Gastrocnemius medialis (tissue), 4 donors: ENCODE data around the gene ATP1B1. TPM values are rescaled to one million over a fixed set of nuclear protein-coding genes. Genes with fewer than 3 reads are reported as not detected.

Source experiments
- ATAC-seq, 2 donors: fragments of 150-250 bp; one replicate each; pipeline ENCODE4 v1.9.1; 2016
- DNase-seq, 2 donors: peaks; one replicate each; pipeline ENCODE4 v3.0.0-alpha.2; 2019
- H3K27ac ChIP-seq, 4 donors: fragments of 200-600 bp; sonication (generic); 1 replicate in 1 of 4; 2 replicates in 3 of 4; pipeline ENCODE4 v1.5.1; 2016 to 2018; ENCODE audit warnings: mild to moderate bottlenecking in 2 of 4, moderate library complexity in 1 of 4
- H3K27me3 ChIP-seq, 3 donors: fragments of 200-600 bp; sonication (generic) in 2 of 3; 1 replicate in 1 of 3; 2 replicates in 2 of 3; pipeline versions ENCODE4 v1.5.1 to v1.6.0; 2016 to 2019; ENCODE audit warnings: mild to moderate bottlenecking in 1 of 3, moderate library complexity in 1 of 3
- H3K36me3 ChIP-seq, 2 donors: fragments of 200-600 bp; sonication (generic) in 1 of 2; one replicate each; pipeline ENCODE4 v1.5.1; 2017 to 2018
- H3K4me1 ChIP-seq, 2 donors: fragments of 200-600 bp; sonication (generic) in 1 of 2; one replicate each; pipeline ENCODE4 v1.5.1; 2016 to 2017; ENCODE audit warnings: mild to moderate bottlenecking in 2 of 2
- H3K4me3 ChIP-seq, 4 donors: fragments of 200-600 bp; sonication (generic) in 3 of 4; 1 replicate in 1 of 4; 2 replicates in 3 of 4; pipeline ENCODE4 v1.5.1; 2016 to 2019; ENCODE audit warnings: mild to moderate bottlenecking in 2 of 4
- H3K9me3 ChIP-seq, 3 donors: fragments of 200-600 bp; sonication (generic) in 2 of 3; 1 replicate in 1 of 3; 2 replicates in 2 of 3; pipeline ENCODE4 v1.5.1; 2016 to 2019
- CTCF ChIP-seq, 5 experiments: fragments of 450-650 bp in 3 of 5; fragments of 200-600 bp in 2 of 5; sonication (generic) in 2 of 5; IDR thresholded peaks in 4 of 5; conservative IDR thresholded peaks in 1 of 5; 1 replicate in 4 of 5; 2 replicates in 1 of 5; pipeline ENCODE4 v1.5.1; 2016 to 2019; ENCODE audit warnings: antibody characterized with exemption in 5 of 5, mild to moderate bottlenecking in 3 of 5, moderate library complexity in 3 of 5
- POLR2A ChIP-seq, 2 donors: fragments of 450-650 bp; IDR thresholded peaks; one replicate each; pipeline ENCODE4 v1.6.1; 2017; ENCODE audit warnings: antibody characterized with exemption in 2 of 2, mild to moderate bottlenecking in 2 of 2, moderate library complexity in 2 of 2
- in situ Hi-C, 4 donors: fragments of 200-750 bp; cut with MboI; loops; one replicate each; pipeline versions ENCODE4 v1.15.0 to v1.8.0; 2017; ENCODE audit warnings: low sequenced_read_pairs in 4 of 4
- intact Hi-C: fragments of 100-400 bp; cut with DNase I; formaldehyde crosslinking; loops from one replicate; pipeline ENCODE4 v1.15.1; 2023; ENCODE audit warnings: low total_unique reads
- total RNA-seq, 4 donors: library from RNA; depleted of rRNA; stranded (reverse); fragments of >200 nt; gene quantifications; one replicate each; pipeline versions ENCODE4 v1.1.0 to v1.2.3, GENCODE V29; 2016

The ATP1B1 gene
- total RNA-seq, 4 donors from 2014 or later = 111 to 377 (median 324) TPM

DNA sequence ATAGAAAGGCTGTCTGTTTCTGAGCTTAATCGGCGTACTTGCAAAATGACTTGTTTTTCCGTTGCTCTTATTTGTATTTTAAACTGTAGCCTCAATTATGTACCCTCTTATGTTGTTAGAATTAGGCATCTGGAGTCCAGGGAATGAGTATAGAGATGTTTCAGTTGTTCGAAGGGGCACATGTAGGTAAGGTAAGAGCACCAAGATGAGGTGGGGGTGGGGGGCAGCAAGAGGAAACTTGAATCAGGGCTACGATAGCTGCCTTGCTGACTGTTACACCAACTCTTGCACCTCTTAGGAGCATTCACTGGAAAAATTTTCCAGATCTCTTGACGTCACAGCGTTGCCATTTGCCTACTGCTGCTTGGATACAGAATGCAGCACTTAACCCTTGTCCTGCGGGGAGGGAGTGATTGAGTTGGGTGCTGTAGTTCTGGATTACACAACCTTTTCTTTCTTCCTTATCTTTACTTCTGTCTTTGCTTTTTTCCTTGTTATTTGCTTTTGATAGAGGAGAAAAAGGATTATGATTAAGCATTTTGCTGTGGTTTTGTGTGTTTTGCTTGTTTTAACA is 3.2 kb downstream of the ATP1B1 start:
- Histone ChIP-seq H3K27ac (peak overlapping the region; percentile 93 to 99 (median 96)), H3K4me3 (peak overlapping the region; percentile 65 to 94 (median 77)), H3K4me1 (peaks cover 50% of the 10 kb centered on the region in 2 donors), H3K27me3 (no peaks in the 10 kb centered on the region), H3K9me3 (no peaks in the 10 kb centered on the region), H3K36me3 (peaks cover 0 to 43% of the 10 kb centered on the region in 2 donors)
- DNase-seq (peak; percentile 71 to 82), ATAC-seq (peak; percentile 28 to 36)
- in situ Hi-C loops = loop anchor here (5.0 to 25.0 kb wide), 8 partner anchors 373 to 1172 kb away; partner anchors contain the start of genes SLC19A2 (in 3 of the 4), DCAF6 (in 1 of the 4) and MPC2 (in 1 of the 4)
- intact Hi-C loops = loop anchor here (1.0 to 10.0 kb wide), 4 partner anchors 78 to 785 kb away; partner anchors contain the start of gene SCYL3
- TF ChIP-seq POLR2A (IDR thresholded peaks at IDR 0.05) (peak; percentile 39 to 78), CTCF (IDR thresholded peaks at IDR 0.05 in 4 of 5, conservative IDR thresholded peaks at IDR 0.05 in 1 of 5) (no peak)

DNA sequence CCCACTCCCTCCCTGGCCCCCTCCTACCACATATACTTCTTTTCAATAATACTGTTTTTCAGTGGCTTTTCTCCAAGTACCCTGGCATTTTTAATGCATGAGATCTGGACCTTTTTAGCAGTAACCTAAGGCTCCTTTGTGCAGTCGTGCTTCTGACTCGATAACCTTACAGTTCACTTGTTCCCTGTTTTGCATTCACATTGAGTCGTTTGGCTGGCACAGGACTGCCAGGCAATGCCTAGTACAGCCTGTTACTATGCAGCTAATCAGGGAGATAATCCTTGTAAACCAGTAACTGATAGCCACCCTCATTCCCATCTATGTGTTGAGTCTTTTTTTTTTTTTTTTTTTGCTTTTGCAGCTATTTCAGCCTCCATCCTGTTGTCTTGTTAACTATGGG is 3.7 kb downstream of the ATP1B1 start:
- no peak for DNase-seq
- in situ Hi-C loops = loop anchor here (5.0 to 25.0 kb wide), 8 partner anchors 372 to 1173 kb away; partner anchors contain the start of genes SLC19A2 (in 3 of the 4), DCAF6 (in 1 of the 4) and MPC2 (in 1 of the 4)
- Histone ChIP-seq H3K36me3 (peaks cover 0 to 49% of the 10 kb centered on the region in 2 donors), H3K27ac (peak overlapping the region; percentile 93 to 99 (median 96)), H3K9me3 (no peaks in the 10 kb centered on the region), H3K4me1 (peaks cover 55 to 56% of the 10 kb centered on the region in 2 donors), H3K4me3 (peak overlapping the region; percentile 65 to 94 (median 77)), H3K27me3 (no peaks in the 10 kb centered on the region)
- ATAC-seq = no peak
- TF ChIP-seq POLR2A (IDR thresholded peaks at IDR 0.05) (no peak), CTCF (IDR thresholded peaks at IDR 0.05 in 4 of 5, conservative IDR thresholded peaks at IDR 0.05 in 1 of 5) (no peak)
- intact Hi-C loops = loop anchor here (10.0 kb wide), 1 partner anchor 785 kb away; the partner anchor contains the start of gene SCYL3

DNA sequence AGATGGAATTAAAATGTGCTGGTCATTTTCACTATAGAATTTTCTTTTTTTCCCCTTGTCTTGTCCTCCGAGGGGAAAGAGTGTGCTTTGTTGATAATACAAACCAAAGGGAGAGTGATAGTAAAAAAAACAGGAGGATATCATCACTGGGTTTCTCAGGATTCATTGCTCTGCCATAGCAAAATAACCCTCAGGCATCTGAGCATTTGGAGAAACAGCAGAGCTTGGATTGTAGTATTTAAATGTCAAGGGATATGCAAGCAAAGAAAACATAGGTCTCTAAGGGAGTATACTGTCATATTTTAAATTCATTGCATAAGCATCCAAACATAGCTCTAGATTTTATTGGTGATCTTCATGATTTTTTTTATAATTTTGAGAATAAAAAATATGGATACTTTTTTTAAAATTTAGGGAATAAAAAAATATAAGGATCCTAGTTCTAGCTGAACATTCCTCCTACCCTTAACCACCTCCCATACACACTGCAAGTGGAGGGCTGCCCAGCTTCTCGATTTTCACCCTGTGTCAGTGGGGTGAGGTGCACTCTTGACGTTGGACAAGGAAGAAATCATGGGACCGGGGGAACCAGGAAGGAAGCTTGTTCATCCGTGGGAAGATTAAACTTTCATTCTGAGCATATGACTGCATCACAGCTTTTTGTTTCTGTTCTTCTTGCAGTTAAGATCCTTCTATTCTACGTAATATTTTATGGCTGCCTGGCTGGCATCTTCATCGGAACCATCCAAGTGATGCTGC is 4.4 kb downstream of the ATP1B1 start:
- peak overlapping the region; percentile 65 to 94 (median 77) for H3K4me3 ChIP-seq
- H3K9me3 ChIP-seq = no peaks in the 10 kb centered on the region
- peak in 1 of 2 donors; percentile 71 for DNase-seq
- peak overlapping the region; percentile 93 to 99 (median 96) for H3K27ac ChIP-seq
- TF ChIP-seq POLR2A (IDR thresholded peaks at IDR 0.05) (peak; percentile 24 to 59), CTCF (IDR thresholded peaks at IDR 0.05 in 4 of 5, conservative IDR thresholded peaks at IDR 0.05 in 1 of 5) (no peak)
- H3K4me1 ChIP-seq = peaks cover 62% of the 10 kb centered on the region in 2 donors
- intact Hi-C loops (loop anchor here (10.0 kb wide), 1 partner anchor 784 kb away; the partner anchor contains the start of gene SCYL3), in situ Hi-C loops (loop anchor here (5.0 to 25.0 kb wide), 8 partner anchors 371 to 1174 kb away; partner anchors contain the start of genes SLC19A2 (in 3 of the 4), DCAF6 (in 1 of the 4) and MPC2 (in 1 of the 4))
- no peaks in the 10 kb centered on the region for H3K27me3 ChIP-seq
- ATAC-seq = no peak
- H3K36me3 ChIP-seq = peaks cover 0 to 55% of the 10 kb centered on the region in 2 donors

- in situ Hi-C loops (loop anchor here (5.0 to 25.0 kb wide), 8 partner anchors 371 to 1174 kb away; partner anchors contain the start of genes SLC19A2 (in 3 of the 4), DCAF6 (in 1 of the 4) and MPC2 (in 1 of the 4)), intact Hi-C loops (loop anchor here (10.0 kb wide), 1 partner anchor 783 kb away; the partner anchor contains the start of gene SCYL3)
- TF ChIP-seq POLR2A (IDR thresholded peaks at IDR 0.05) (no peak), CTCF (IDR thresholded peaks at IDR 0.05 in 4 of 5, conservative IDR thresholded peaks at IDR 0.05 in 1 of 5) (no peak)
- H3K27ac ChIP-seq = peak overlapping the region; percentile 93 to 99 (median 96)
- no peaks in the 10 kb centered on the region for H3K9me3 ChIP-seq
- ATAC-seq (no peak), DNase-seq (no peak)
- H3K4me1 ChIP-seq = peaks cover 68 to 69% of the 10 kb centered on the region in 2 donors
- H3K27me3 ChIP-seq = no peaks in the 10 kb centered on the region
- peaks cover 0 to 61% of the 10 kb centered on the region in 2 donors for H3K36me3 ChIP-seq
- peak overlapping the region in 3 of 4 donors; percentile 6 to 76 (median 65) for H3K4me3 ChIP-seq
Measured at GRCh38 chr1:169111472-169111871, 5.0 kb downstream of the ATP1B1 start.
